OCI-LY7 (cell line): Measurements from ENCODE around the gene ANKRD34B. TPM values are rescaled to one million over a fixed set of nuclear protein-coding genes. Genes with fewer than 3 reads are reported as not detected.

Experiments used
- BruUV-seq: library from RNA; stranded (reverse); fragments of 400-500 nt; replicated peaks from 2 replicates; lab custom pipeline; 2021; lab: Mats Ljungman, UMichigan
- CTCF ChIA-PET: fragments of 300-600 bp; sonication (Branson Sonifier 250); formaldehyde crosslinking; loops from one replicate; lab custom pipeline; 2022; ENCODE audit warnings: antibody characterized with exemption; ENCODE audit not compliant: unreplicated experiment; lab: Charles Lee
- POLR2A ChIA-PET: fragments of 300-600 bp; sonication (Branson Sonifier 250); formaldehyde crosslinking; loops from one replicate; lab custom pipeline; 2022; ENCODE audit warnings: antibody characterized with exemption; lab: Charles Lee
- DNase-seq: peaks from one replicate; pipeline ENCODE4 v3.0.0-alpha.2; 2015; ENCODE audit warnings: low spot score
- H2AFZ ChIP-seq: fragments of 200-600 bp; sonication (generic), shearing (Covaris generic); 2 replicates; pipeline ENCODE4 v1.6.1; 2014; ENCODE audit warnings: mild to moderate bottlenecking, antibody characterized with exemption, low read length, moderate library complexity
- H3K27ac ChIP-seq: fragments of 200-600 bp; sonication (generic); 2 replicates; pipeline ENCODE4 v1.5.1; 2014; ENCODE audit warnings: mixed run types, low read depth, mild to moderate bottlenecking, moderate library complexity, low read length, inconsistent platforms; ENCODE audit not compliant: poor library complexity, severe bottlenecking
- H3K36me3 ChIP-seq: fragments of 200-600 bp; sonication (generic); 2 replicates; pipeline ENCODE4 v1.6.1; 2014; ENCODE audit warnings: mild to moderate bottlenecking, antibody characterized with exemption, low read length, moderate library complexity, mixed read lengths; ENCODE audit not compliant: insufficient read depth
- H3K4me1 ChIP-seq: fragments of 200-600 bp; sonication (generic); 2 replicates; pipeline ENCODE4 v1.5.1; 2014; ENCODE audit warnings: mild to moderate bottlenecking, low read length; ENCODE audit not compliant: insufficient read depth, poor library complexity, severe bottlenecking
- H3K4me2 ChIP-seq: fragments of 200-600 bp; sonication (generic); 2 replicates; pipeline ENCODE4 v1.6.1; 2014; ENCODE audit warnings: mild to moderate bottlenecking, low read length
- H3K4me3 ChIP-seq: fragments of 200-600 bp; sonication (generic); 2 replicates; pipeline ENCODE4 v1.5.1; 2014; ENCODE audit warnings: mild to moderate bottlenecking, low read depth, low read length; ENCODE audit not compliant: poor library complexity, severe bottlenecking
- H3K79me2 ChIP-seq: fragments of 200-600 bp; sonication (generic); 2 replicates; pipeline ENCODE4 v1.6.1; 2016; ENCODE audit warnings: low read depth, mild to moderate bottlenecking, low read length, moderate library complexity, mixed read lengths; ENCODE audit not compliant: insufficient read depth
- H3K9me2 ChIP-seq: fragments of 200-600 bp; sonication (generic); 2 replicates; pipeline ENCODE4 v1.6.1; 2016; ENCODE audit warnings: mild to moderate bottlenecking, low read length, mixed read lengths; ENCODE audit not compliant: insufficient read depth
- H3K9me3 ChIP-seq: fragments of 200-600 bp; sonication (generic); 2 replicates; pipeline ENCODE4 v1.6.1; 2014; ENCODE audit warnings: mild to moderate bottlenecking, mixed run types, low read length, mixed read lengths
- H4K20me1 ChIP-seq: fragments of 200-600 bp; sonication (generic); 2 replicates; pipeline ENCODE4 v1.6.1; 2014; ENCODE audit warnings: mild to moderate bottlenecking, antibody characterized with exemption, low read length, moderate library complexity, mixed read lengths; ENCODE audit not compliant: insufficient read depth
- EZH2phosphoT487 ChIP-seq: fragments of 200-600 bp; sonication (generic); IDR thresholded peaks from 2 replicates; pipeline ENCODE4 v1.6.1; 2018; ENCODE audit warnings: low read depth, borderline replicate concordance, mild to moderate bottlenecking, mixed run types, antibody characterized with exemption, low read length, moderate library complexity, mixed read lengths
- intact Hi-C: fragments of 100-400 bp; cut with micrococcal nuclease; formaldehyde crosslinking; loops from one replicate; pipeline ENCODE4 v1.10.0; 2022; ENCODE audit not compliant: unreplicated experiment
- total RNA-seq, 2 experiments: library from RNA; depleted of rRNA in 1 of 2; stranded (reverse); fragments of >200 nt in 1 of 2; shearing (Covaris generic) in 1 of 2; gene quantifications; 2 replicates each; pipeline ENCODE4 v1.2.3, GENCODE V29; 2014 to 2022
- TF ChIP-seq, protein P1 (sequence below): fragments of 200-600 bp; sonication (generic); conservative IDR thresholded peaks from 2 replicates; pipeline ENCODE4 v1.5.1; 2014; ENCODE audit warnings: mild to moderate bottlenecking, antibody characterized with exemption, low read length, moderate library complexity, mixed read lengths

Gene ANKRD34B
- total RNA-seq, 2 experiments from 2014 or later = not detected

DNA sequence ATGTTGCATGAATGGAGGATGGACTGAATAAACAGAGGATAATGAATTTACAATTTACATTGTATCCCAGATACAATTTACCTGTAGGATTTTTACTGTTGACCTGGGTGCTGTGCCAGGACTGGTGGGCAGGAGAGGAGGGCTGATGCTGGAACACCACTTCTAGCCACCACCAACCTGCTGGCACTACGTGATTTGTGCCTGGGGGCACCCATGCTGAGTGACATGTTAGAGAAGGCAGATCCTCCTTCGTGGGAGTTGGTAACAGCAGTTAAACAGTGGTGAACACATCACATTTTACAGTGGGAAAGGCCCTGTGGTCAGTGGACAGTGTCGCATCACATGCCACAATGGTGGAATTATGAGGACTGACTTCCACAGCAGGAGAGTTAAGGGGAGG lies 3.0 kb upstream of the ANKRD34B start:
- no peaks in the 10 kb centered on the region for H4K20me1 ChIP-seq
- intact Hi-C loops = no loop called here
- no peaks in the 10 kb centered on the region for H3K36me3 ChIP-seq
- ChIA-PET POLR2A (no interaction called here), CTCF (no interaction called here)
- TF ChIP-seq, protein P1, sequence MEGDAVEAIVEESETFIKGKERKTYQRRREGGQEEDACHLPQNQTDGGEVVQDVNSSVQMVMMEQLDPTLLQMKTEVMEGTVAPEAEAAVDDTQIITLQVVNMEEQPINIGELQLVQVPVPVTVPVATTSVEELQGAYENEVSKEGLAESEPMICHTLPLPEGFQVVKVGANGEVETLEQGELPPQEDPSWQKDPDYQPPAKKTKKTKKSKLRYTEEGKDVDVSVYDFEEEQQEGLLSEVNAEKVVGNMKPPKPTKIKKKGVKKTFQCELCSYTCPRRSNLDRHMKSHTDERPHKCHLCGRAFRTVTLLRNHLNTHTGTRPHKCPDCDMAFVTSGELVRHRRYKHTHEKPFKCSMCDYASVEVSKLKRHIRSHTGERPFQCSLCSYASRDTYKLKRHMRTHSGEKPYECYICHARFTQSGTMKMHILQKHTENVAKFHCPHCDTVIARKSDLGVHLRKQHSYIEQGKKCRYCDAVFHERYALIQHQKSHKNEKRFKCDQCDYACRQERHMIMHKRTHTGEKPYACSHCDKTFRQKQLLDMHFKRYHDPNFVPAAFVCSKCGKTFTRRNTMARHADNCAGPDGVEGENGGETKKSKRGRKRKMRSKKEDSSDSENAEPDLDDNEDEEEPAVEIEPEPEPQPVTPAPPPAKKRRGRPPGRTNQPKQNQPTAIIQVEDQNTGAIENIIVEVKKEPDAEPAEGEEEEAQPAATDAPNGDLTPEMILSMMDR = no peak
- TF ChIP-seq EZH2phosphoT487 = no peak
- DNase-seq = no peak
- H3K9me3 ChIP-seq = no peaks in the 10 kb centered on the region
- H3K4me2 ChIP-seq = no peak overlapping the region
- H3K4me1 ChIP-seq = no peaks in the 10 kb centered on the region
- no peaks in the 10 kb centered on the region for H3K9me2 ChIP-seq
- no peak overlapping the region for H3K27ac ChIP-seq
- H2AFZ ChIP-seq = no peak overlapping the region
- no peak overlapping the region for H3K4me3 ChIP-seq
- BruUV-seq = no TSS peak
- no peaks in the 10 kb centered on the region for H3K79me2 ChIP-seq

DNA sequence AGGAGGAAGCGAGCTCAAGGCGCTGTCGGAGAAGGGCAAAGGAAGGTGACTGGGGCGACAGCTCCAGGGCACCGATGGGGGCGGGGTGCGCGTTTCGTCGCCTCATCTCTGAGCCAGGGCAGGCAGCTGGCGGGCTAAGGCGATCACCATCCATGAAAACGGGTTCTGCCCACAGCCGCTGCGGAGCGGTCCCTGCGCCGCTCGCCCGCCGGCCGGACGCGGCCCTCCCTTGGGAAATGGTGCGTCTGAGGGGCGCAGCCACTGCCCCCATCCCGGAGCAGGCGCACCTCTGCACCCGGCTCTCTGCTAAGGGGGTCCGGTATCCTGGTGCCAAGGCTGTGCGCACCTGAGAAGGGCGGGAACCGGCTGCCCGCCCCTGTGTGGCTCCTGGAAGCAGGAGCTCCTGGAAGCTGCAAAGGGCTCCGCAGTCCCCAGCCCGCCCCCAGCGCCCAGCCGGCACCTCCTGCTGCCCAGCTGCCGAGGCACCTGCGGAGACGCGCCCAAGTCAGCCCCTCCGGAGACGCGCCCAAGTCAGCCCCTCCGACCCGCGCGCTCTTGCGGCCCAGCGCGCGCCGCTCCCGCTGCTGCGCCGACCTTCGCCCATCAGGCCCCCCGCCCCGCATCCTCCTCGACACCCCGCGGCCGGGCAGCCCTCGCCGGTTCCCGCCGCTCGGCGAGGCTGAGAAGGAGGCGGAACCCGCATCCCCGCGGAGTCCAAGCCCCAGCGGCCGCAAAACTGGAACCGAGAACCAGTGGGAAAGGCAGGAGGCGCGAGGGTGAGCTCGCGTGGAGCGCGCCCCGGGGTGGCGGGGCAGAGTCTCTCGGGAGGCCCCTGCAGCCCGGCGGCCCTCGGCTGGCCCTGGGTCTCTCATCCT lies 757 bp downstream of the ANKRD34B start:
- TF ChIP-seq, protein P1 = no peak
- TF ChIP-seq EZH2phosphoT487 = no peak
- Histone ChIP-seq H3K9me2 (no peaks in the 10 kb centered on the region), H3K36me3 (no peaks in the 10 kb centered on the region), H3K79me2 (no peaks in the 10 kb centered on the region), H4K20me1 (no peaks in the 10 kb centered on the region), H3K4me3 (no peak overlapping the region), H3K4me1 (no peaks in the 10 kb centered on the region), H2AFZ (no peak overlapping the region), H3K9me3 (no peaks in the 10 kb centered on the region), H3K27ac (no peak overlapping the region), H3K4me2 (no peak overlapping the region)
- CTCF ChIA-PET = no interaction called here
- POLR2A ChIA-PET = no interaction called here
- intact Hi-C loops = no loop called here
- no TSS peak for BruUV-seq
- DNase-seq = no peak

DNA sequence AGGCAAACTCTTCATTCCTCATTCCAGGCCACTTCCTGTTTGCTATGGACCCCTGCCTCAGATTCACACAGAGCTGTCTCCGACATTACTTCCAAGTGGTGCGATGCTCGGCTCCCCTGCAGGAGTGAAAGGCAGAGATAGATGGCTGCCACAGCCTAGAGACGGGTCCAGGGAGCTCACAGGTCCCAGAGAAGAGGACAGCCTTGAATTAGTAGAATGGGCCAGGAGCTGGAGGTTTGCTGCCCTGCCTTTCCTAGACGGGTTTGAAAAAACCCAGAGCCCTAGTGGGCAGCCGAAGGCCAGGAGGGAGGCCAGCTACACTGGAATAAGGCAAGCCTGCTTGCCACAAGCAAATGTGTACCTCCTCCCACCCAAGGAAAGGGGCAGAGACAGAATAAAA lies 1.8 kb downstream of the ANKRD34B start:
- Histone ChIP-seq H4K20me1 (no peaks in the 10 kb centered on the region), H3K36me3 (no peaks in the 10 kb centered on the region), H3K9me2 (no peaks in the 10 kb centered on the region), H2AFZ (no peak overlapping the region), H3K4me3 (no peak overlapping the region), H3K4me2 (no peak overlapping the region), H3K79me2 (no peaks in the 10 kb centered on the region), H3K9me3 (no peaks in the 10 kb centered on the region), H3K4me1 (no peaks in the 10 kb centered on the region), H3K27ac (no peak overlapping the region)
- intact Hi-C loops = no loop called here
- TF ChIP-seq EZH2phosphoT487 = no peak
- TF ChIP-seq, protein P1 = no peak
- CTCF ChIA-PET = no interaction called here
- POLR2A ChIA-PET = no interaction called here
- no TSS peak for BruUV-seq
- DNase-seq = no peak
